Right forelimb (tissue), 1 donor: ENCODE measurements around the gene ADRA1B.

Source experiments
- DNase-seq: peaks from one replicate; pipeline ENCODE4 v3.0.0-alpha.2; 2018

ADRA1B gene

DNA sequence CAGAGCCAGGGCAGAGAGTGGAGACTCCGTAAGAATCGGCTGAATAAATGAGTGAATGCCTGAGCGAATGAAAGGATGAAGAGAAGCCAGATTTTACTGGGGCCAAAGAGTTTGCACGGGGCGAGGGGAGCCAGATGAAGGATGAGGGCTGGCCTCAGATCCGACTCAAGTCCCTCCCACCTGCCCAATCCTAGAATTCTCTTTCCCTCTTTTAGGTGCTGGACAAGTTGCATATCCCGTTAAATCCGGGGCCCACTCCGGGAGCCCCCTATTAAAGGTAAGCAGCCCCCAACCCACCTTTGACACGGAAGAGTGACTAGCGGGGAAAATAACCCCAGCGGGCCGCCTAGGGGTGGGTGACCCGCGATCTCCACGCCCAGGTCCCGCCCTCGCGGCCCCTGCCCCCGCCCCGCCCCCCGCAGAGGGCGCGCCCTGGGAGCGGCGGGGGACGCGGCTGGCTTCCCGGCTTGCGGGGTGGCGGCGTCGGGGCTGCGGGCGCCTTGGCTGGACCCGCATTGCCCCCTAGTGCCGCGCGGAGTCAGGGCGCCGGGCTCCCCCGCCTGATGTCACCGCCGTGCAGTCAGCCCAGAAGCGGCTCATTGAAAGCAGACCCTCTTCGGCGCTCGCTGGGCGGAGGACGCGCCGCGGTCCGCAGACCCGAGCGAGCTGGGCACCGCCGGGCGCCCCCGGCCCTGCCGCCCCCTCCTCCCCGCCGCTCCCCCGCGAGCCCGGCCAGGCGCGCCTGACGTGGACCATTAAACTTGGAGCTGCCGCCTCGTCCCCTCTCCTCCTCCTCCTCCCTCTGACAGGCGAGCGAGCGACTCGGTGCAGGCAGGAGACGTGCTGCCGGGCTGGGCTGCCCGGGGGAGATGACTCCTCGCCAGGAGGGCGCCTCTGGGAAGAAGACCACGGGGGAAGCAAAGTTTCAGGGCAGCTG is at the start of gene ADRA1B:
TSS of gene ADRA1B (plus strand) at position 579 of the 937 bp plus-strand sequence. CDS start 424 bp downstream, outside the sequence.
- DNase-seq = peak; percentile 80

DNA sequence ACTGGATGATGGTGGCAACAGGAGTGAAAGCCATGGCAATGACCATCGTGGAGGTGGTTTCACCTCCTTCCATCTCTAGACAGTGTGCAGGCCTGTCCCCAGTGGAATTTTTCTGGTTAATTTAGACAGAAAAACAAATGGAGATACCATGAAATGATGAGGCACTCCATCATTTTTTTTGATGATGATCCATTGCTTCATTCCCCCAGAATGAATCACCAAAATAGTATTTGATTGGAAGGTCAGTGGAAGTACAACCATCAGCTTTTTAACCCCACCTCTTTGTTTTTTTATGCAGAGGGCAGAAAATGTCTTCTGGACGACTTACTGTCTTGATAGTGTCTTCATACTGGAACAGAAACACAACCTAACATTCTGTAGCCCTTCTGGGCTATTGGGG is 42.6 kb upstream of the ADRA1B start:
- DNase-seq = no peak

GRCh38 chr5:159874263-159874662 is 42.0 kb upstream of the ADRA1B start:
- DNase-seq = no peak

GRCh38 chr5:159877016-159877415 is 39.3 kb upstream of the ADRA1B start:
- DNase-seq = no peak

DNA sequence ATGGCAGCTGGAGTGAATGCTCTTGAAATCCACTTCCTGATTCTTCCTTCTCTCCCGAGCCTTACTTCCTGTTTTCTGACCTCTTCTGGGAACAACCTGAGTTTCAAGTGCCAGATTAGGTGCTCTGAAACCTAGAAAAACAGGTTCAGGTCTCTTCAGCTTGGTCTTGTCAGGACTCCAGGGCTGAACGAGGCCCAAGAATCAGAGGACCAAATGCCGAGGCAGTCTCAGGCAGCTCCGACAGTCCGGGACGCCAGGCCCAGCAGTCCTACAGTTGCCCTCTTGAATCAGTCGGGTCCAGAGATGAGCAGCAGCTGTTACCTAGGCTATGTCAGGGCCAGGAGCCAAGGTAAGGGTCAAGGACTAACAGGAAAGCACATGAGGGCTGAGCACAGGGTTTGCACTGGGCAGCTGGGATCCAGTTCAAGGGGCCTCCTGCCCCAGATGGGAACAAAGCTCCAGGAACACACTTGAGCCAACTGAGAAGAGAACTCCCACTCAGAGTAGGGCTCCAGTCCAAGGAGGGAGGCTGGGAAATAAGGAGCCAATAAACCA is 38.3 kb upstream of the ADRA1B start:
- DNase-seq = peak; percentile 51

GRCh38 chr5:159878988-159879471 is 37.3 kb upstream of the ADRA1B start:
- peak; percentile 72 for DNase-seq

- no peak for DNase-seq
These were observed 35.6 kb upstream of the ADRA1B start for GRCh38 chr5:159880676-159881075.

GRCh38 chr5:159881967-159882366 is 34.3 kb upstream of the ADRA1B start:
- no peak for DNase-seq

GRCh38 chr5:159883522-159883950 is 32.7 kb upstream of the ADRA1B start:
- DNase-seq = no peak

DNA sequence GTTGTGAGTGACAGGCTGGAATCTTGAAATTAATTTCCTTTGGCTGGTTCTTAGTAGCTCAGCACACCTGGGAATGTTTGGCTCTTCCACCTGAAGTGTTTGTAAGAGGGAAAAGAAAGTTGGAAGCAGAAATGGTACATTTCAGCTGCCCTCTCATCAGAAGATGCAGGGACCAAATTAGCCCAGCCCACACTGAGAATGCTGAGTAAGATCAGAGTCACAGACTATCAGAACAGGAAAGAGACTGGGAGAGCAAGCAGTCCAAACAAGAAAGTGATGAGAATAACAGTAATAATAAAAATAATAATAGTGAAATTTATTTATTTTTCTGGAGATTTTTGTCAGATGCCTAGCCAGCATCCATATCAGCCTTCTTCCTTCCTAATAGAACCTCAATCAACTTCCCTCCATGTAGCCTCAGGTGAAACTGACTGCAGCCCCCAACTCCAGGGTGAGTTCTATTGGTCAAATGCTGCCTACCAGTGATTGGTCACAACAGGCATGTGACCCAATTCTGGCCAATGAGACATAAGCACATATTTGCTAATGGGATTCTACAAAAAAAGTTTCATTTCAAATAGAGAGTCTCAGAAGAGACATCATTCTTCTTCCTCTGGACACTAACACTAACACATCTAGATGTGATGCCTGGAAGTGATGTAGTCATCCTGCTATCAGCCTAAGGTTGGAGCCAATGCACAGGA is 31.2 kb upstream of the ADRA1B start:
- DNase-seq = no peak

- no peak for DNase-seq
These were observed 30.0 kb upstream of the ADRA1B start for GRCh38 chr5:159886296-159886695.

- no peak for DNase-seq
These were observed 29.2 kb upstream of the ADRA1B start for GRCh38 chr5:159887050-159887449.

DNA sequence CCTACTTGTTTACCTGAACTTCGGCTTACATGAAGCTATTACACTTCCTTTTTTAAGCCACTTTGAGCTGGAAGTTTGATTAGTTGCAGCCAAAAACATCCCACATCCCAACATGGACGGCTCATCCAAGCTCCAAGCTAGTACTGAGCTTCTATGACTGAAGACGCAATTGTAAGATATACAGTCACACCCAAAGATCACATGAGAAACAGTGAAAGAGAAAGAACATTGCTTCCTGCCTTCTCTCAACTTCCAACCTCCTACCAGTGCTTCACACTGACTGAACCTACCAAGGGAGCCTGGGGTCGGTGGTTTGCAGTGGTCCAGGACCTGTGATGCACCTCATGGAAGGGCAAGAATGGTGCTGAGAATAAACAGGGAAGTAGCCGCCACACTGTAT is 27.4 kb upstream of the ADRA1B start:
- DNase-seq = no peak

DNA sequence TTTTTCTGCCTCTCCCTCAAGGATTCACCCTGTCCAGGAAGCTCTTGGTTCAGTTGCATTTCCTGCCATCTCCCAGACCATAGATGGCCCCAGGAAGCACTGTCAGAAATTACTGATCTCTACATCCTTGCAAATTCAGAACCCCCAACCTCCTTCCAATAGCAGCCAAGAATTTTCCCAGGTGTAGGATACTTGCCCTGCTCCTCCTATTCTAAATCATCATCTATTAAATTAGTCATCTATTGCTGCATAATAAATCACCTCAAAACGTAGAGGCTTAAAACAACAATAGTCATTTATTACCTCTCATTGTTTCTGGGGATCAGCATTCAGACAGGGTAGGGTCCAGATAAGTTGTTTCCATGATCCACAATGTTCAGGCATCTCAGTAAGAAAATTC is 26.1 kb upstream of the ADRA1B start:
- no peak for DNase-seq

DNA sequence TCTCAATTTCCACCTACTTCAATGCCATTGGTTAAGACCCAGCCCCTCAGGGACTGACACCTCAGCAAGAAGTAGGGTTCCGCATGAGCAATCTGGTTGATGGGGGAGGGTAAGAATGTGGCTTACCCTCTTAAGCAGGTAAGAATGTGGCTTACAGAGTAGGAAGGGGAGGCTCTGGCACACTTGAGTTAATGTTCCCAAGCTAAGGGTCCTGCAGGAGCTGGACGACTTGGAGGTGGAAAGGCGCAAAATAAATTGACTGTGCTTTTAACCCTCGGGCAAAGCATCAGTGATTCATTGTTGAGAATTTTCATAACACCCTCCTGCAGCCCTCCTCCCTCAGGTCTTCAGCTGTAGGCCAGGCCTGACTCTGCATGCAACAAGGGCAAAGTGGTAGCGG is 24.9 kb upstream of the ADRA1B start:
- no peak for DNase-seq

DNA sequence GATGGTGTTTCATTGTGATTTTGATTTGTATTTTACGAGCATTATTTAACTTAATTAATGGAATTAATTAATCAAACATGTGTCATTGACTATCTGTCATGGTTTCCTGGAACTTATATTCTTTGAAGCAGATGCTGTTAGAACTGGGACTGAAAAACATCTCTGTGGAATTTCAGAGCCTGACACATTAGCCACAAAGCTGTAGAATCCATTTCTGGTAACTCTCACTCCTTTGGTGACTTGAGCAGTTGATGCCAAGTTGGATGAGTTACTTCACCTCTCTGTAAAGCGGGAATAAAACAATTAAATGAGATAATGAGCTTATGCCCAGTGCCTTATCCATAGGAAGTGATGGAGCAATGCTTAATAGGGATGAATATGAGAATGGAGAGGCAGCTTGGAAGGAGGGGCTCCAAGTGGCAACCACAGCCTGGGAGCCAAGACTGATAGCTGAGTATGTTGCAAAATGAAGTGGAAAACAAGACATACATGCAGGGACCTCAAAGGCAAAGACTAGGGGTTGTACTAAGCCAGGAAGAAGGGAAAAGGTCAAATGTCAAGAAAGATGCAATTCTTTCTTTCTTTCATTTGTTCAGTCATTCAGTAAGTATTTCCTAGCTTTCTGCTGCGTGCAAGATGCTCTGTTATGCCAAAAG is 23.1 kb upstream of the ADRA1B start:
- no peak for DNase-seq

- no peak for DNase-seq
These were observed 22.0 kb upstream of the ADRA1B start for GRCh38 chr5:159894149-159894720.

DNA sequence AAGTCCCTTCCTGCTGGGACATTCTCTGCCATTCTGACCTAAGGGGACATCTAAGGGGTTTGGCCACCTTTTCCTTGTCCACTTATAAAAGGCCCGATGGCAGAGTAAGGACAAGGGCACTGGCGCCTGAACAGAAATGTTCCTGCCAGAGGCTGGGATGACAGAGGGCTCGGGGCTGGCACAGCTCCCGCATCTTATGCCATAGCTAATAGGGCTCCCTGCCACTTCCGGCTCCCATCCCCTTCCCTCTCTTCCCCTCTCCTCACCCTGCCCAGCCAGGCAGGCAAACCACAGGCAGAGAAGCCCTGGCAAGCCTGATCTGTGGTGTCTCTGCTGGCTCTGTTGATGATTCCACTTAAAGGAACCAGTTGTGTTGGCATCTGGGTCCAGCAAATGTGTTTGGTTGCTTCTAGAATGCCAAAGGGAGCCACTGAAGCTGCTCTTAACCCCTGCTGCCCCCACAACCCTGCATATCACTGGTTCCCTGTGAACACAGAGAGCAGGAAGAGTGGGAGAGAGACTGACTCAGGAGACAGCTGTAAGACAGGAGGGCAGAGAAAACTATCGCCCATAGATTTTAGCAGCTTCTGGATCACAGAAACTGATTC is 18.4 kb upstream of the ADRA1B start:
- no peak for DNase-seq

DNA sequence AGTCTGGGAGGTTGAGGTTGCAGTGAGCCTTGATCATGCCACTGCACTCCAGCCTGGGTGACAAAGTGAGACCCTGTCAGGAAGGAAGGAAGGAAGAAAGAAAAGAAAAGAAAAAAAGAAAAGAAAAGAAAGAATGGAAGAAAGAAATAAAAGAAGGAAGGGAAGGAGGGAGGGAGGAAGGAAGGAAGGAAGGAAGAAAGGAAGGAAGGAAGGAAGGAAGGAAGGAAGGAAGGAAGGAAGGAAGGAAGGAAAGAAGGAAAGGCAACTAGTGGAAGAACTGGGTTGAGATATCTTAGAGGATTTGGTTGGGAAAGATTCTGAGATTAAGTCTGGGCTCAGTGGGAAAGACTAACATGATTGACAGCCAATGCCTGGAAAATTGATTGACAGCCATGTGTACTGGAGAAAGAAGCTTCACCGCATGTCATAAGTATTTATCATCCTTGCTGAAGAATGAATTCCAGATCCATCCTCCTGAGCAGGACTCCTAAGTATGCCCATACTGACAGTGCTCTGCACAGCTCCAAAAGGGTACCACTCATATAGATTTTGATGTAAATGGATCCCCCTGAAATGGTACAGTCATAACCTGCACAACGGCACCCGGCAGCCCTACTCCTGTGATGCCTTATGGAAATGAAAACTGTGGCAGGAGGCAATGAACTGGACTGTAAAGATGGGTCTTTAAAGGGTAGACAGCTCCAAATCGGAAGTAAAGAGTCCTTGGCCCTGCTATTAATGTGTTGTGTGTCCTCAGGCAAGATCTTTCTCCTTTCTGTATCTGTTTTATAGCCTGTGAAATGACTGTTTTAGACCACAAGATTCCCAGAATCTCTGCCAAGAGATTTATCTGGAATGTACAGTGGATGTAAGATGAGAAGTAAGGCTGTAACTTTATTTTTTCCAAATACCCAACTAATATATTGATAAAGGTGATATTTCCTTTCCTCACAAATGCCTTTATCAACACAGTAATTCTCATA is 16.9 kb upstream of the ADRA1B start:
- no peak for DNase-seq

DNA sequence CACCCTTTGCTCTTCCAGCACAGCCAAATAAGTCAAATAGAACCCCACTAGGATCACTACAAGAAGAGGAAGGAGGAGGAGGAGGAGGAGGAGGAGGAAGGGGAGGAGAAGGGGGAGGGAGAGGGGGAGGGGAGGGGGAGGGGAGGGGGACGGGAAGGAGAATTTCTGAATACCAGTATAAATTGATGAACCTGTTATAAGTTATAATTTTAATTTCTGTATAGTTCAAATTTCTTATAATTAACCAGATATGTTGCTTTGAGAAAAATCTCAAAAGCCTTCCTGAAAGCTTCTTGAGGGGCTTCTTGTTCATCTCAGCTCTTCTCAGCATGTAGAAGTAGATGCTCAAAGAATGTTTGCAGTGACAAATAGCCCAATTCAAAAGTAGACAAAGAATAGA is 15.0 kb upstream of the ADRA1B start:
- no peak for DNase-seq

DNA sequence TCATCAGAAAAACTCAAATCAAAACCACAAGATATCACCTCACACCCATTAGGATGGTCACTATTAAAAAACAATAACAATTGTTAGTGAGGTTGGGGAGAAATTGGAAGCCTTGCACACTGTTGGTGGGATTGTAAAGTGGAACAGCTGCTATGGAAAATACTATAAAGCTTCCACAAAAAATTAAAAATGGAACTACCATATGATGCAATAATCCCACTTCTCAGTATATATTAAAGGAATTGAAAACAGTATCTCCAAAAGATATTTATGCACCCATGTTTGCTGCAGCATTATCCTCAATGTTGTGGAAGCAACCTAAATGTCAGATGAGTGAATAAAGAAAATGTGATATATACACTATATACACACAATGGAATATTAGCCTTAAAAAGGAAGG is 14.5 kb upstream of the ADRA1B start:
- DNase-seq = no peak
